Measurements from ENCODE around the gene SLA2.

GRCh38 chr20:36686944-36687343 lies 40.9 kb upstream of the SLA2 start:
- no peak for TF ChIP-seq CTCF (IDR thresholded peaks at IDR 0.05)
- no peak for TF ChIP-seq POLR2A (IDR thresholded peaks at IDR 0.05)
